GM12872 (cell line): ENCODE data around the gene HOXA7.

Experiments
- CTCF ChIP-seq: IDR thresholded peaks from 3 replicates; pipeline ENCODE4 v1.5.1; 2011; ENCODE audit warnings: low read depth, mild to moderate bottlenecking, low read length, moderate library complexity; ENCODE audit not compliant: insufficient read depth

HOXA7 gene

GRCh38 chr7:27186668-27187474, 30.4 kb upstream of the HOXA7 start:
- no peak for TF ChIP-seq CTCF

GRCh38 chr7:27185854-27186667, 29.6 kb upstream of the HOXA7 start:
- TF ChIP-seq CTCF = no peak

- TF ChIP-seq CTCF = no peak
These were observed 28.8 kb upstream of the HOXA7 start, which contains the start of gene HOXA11 for GRCh38 chr7:27185013-27185853. Gene HOXA11 (minus strand): TSS chr7:27185232. CDS start chr7:27185144, 88 bp downstream.

- TF ChIP-seq CTCF = no peak
These were observed 28.0 kb upstream of the HOXA7 start for GRCh38 chr7:27184337-27185012.

- no peak for TF ChIP-seq CTCF
These were observed 27.3 kb upstream of the HOXA7 start for GRCh38 chr7:27183682-27184336.

- TF ChIP-seq CTCF = no peak
These were observed 26.6 kb upstream of the HOXA7 start for GRCh38 chr7:27182861-27183681.
